Astrocyte (in vitro differentiated cells and primary cell): ENCODE measurements around the gene LRRC4. TPM values are rescaled to one million over a fixed set of nuclear protein-coding genes. Genes with fewer than 3 reads are reported as not detected.

Source experiments
- DNase-seq: peaks from one replicate; pipeline ENCODE4 v3.0.0-alpha.2; 2010; ENCODE audit warnings: low read depth
- FAIRE-seq: peaks from 2 replicates; lab custom pipeline; 2011; peaks lifted over from hg19 to GRCh38; lab: Jason Lieb, UNC
- H2AFZ ChIP-seq: 2 replicates; pipeline ENCODE4 v1.6.0; 2012; ENCODE audit warnings: low read depth, low read length, inconsistent platforms
- H3K27ac ChIP-seq: 2 replicates; pipeline ENCODE4 v1.5.1; 2011; ENCODE audit warnings: low read depth, low read length, inconsistent platforms
- H3K27me3 ChIP-seq: 2 replicates; pipeline ENCODE4 v1.6.0; 2011; ENCODE audit warnings: low read length, inconsistent platforms; ENCODE audit not compliant: insufficient read depth
- H3K36me3 ChIP-seq: 2 replicates; pipeline ENCODE4 v1.5.1; 2011; ENCODE audit warnings: low read length, inconsistent platforms; ENCODE audit not compliant: insufficient read depth
- H3K4me1 ChIP-seq: 2 replicates; pipeline ENCODE4 v1.5.1; 2011; ENCODE audit warnings: low read length, inconsistent platforms; ENCODE audit not compliant: insufficient read depth
- H3K4me2 ChIP-seq: 2 replicates; pipeline ENCODE4 v1.6.0; 2012; ENCODE audit warnings: low read length, inconsistent platforms
- H3K4me3 ChIP-seq: 2 replicates; pipeline ENCODE4 v1.5.1; 2011; ENCODE audit warnings: low read depth, mild to moderate bottlenecking, low read length, inconsistent platforms; ENCODE audit not compliant: insufficient read depth
- H3K79me2 ChIP-seq: 2 replicates; pipeline ENCODE4 v1.6.0; 2012; ENCODE audit warnings: mild to moderate bottlenecking, low read length, inconsistent platforms; ENCODE audit not compliant: insufficient read depth
- H3K9ac ChIP-seq: 2 replicates; pipeline ENCODE4 v1.6.0; 2012; ENCODE audit warnings: mild to moderate bottlenecking, low read length, inconsistent platforms
- H3K9me3 ChIP-seq: 2 replicates; pipeline ENCODE4 v1.5.1; 2012; ENCODE audit warnings: low read depth, mild to moderate bottlenecking, low read length, inconsistent platforms; ENCODE audit not compliant: insufficient read depth
- H4K20me1 ChIP-seq: 2 replicates; pipeline ENCODE4 v1.6.0; 2012; ENCODE audit warnings: low read length, inconsistent platforms; ENCODE audit not compliant: insufficient read depth
- H3K27ac Mint-ChIP-seq: one replicate; pipeline ENCODE4 v1.8.0; 2021; ENCODE audit warnings: mild to moderate bottlenecking, mixed read lengths; ENCODE audit not compliant: unreplicated experiment
- H3K27me3 Mint-ChIP-seq: one replicate; pipeline ENCODE4 v1.8.0; 2021; ENCODE audit warnings: low read depth, mixed read lengths; ENCODE audit not compliant: unreplicated experiment
- H3K36me3 Mint-ChIP-seq: one replicate; pipeline ENCODE4 v1.8.0; 2021; ENCODE audit warnings: low read depth, mixed read lengths; ENCODE audit not compliant: unreplicated experiment
- H3K4me1 Mint-ChIP-seq: one replicate; pipeline ENCODE4 v1.8.0; 2021; ENCODE audit warnings: low read depth, mixed read lengths; ENCODE audit not compliant: unreplicated experiment
- H3K4me3 Mint-ChIP-seq: one replicate; pipeline ENCODE4 v1.8.0; 2021; ENCODE audit warnings: mild to moderate bottlenecking, moderate library complexity, mixed read lengths; ENCODE audit not compliant: unreplicated experiment
- H3K9me3 Mint-ChIP-seq: one replicate; pipeline ENCODE4 v1.8.0; 2021; ENCODE audit warnings: mild to moderate bottlenecking, mixed read lengths; ENCODE audit not compliant: unreplicated experiment
- EZH2 ChIP-seq: IDR thresholded peaks from 2 replicates; pipeline ENCODE4 v1.6.1; 2012; ENCODE audit warnings: mild to moderate bottlenecking, low read length, inconsistent platforms; ENCODE audit not compliant: insufficient read depth
- total RNA-seq: library from RNA; stranded (reverse); gene quantifications from 2 replicates; pipeline ENCODE4 v1.2.1, GENCODE V29; 2021
- TF ChIP-seq, protein P1 (sequence below): IDR thresholded peaks from 2 replicates; pipeline ENCODE4 v1.5.1; 2011; ENCODE audit warnings: low read depth, mild to moderate bottlenecking, inconsistent platforms, low read length, moderate library complexity; ENCODE audit not compliant: insufficient read depth

Gene LRRC4
- total RNA-seq, 1 donor from 2014 or later: 4.4 TPM

DNA sequence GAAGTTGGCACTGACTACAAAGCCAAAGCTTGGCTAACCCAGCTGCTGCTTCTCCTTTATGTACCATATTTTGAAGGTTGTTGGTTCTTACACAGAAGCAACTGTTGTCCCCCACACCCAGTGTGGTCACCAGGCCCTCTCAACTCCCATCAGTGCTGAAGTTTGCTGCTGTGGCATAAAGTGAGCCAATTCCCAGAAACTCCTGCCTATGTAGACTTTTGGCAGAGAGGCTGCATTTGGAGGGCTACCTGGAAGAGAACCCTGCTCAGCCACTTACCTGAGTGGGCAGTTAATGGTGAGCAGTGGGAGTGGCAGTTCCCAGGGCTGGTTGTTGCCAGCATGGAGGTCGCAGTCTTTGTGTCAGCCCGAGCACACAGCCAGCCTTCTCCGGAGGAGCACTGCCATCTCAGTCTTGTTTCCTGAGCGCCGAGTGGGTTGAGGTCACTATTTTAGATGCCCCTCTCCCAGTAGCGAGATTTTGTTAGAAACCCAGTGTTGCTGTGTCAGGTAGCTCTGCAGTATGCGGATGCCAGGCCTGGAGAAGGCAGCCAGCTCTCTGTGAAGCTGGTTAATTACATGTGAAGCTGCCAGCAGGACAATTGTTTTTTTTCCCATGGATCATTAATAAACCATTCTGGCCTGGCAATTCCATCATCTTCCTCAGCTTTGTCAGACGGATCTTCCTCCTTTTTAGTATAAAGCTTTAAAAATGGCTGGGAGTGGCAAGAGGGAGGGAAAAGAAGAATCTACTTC is 24.5 kb downstream of the LRRC4 start:
- Mint-ChIP-seq H3K27me3 (no peaks in the 10 kb centered on the region), H3K4me1 (peaks cover 9% of the 10 kb centered on the region), H3K9me3 (no peaks in the 10 kb centered on the region), H3K36me3 (peaks cover 21% of the 10 kb centered on the region), H3K4me3 (no peak overlapping the region), H3K27ac (no peak overlapping the region)
- Histone ChIP-seq H2AFZ (no peak overlapping the region), H3K9ac (no peak overlapping the region), H3K36me3 (peaks cover 3% of the 10 kb centered on the region), H3K27me3 (no peaks in the 10 kb centered on the region), H4K20me1 (peaks cover 96% of the 10 kb centered on the region), H3K79me2 (peaks cover 5% of the 10 kb centered on the region), H3K4me3 (no peak overlapping the region), H3K27ac (no peak overlapping the region), H3K4me1 (no peaks in the 10 kb centered on the region), H3K4me2 (no peak overlapping the region), H3K9me3 (no peaks in the 10 kb centered on the region)
- DNase-seq (no peak), FAIRE-seq (no peak)
- TF ChIP-seq, protein P1, sequence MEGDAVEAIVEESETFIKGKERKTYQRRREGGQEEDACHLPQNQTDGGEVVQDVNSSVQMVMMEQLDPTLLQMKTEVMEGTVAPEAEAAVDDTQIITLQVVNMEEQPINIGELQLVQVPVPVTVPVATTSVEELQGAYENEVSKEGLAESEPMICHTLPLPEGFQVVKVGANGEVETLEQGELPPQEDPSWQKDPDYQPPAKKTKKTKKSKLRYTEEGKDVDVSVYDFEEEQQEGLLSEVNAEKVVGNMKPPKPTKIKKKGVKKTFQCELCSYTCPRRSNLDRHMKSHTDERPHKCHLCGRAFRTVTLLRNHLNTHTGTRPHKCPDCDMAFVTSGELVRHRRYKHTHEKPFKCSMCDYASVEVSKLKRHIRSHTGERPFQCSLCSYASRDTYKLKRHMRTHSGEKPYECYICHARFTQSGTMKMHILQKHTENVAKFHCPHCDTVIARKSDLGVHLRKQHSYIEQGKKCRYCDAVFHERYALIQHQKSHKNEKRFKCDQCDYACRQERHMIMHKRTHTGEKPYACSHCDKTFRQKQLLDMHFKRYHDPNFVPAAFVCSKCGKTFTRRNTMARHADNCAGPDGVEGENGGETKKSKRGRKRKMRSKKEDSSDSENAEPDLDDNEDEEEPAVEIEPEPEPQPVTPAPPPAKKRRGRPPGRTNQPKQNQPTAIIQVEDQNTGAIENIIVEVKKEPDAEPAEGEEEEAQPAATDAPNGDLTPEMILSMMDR: no peak
- no peak for TF ChIP-seq EZH2

DNA sequence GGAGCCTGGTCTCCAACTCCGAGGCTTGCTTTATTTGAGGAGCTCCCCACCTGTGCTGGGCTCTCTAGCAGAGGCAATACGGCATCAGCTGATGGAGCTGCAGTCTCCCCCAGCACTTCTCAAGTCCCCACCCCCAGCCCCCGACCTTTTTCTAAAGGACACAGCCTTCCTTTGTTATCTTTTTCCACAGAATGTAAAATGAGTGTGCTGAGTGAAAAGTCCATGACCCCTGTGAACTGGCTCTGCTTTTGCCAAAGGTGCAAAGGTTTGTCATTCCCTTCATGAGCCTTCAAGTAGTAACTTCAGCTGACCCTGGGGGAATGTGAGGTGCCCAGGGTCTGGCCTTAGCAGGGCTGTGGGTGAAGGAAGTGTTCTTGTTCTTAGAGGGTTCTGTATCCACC is 25.5 kb downstream of the LRRC4 start:
- no peak overlapping the region for H3K4me2 ChIP-seq
- H3K9me3 ChIP-seq: no peaks in the 10 kb centered on the region
- H3K27me3 ChIP-seq: no peaks in the 10 kb centered on the region
- DNase-seq: no peak
- no peaks in the 10 kb centered on the region for H3K4me1 ChIP-seq
- TF ChIP-seq EZH2: no peak
- TF ChIP-seq, protein P1: no peak
- no peak overlapping the region for H2AFZ ChIP-seq
- no peak overlapping the region for H3K9ac ChIP-seq
- Mint-ChIP-seq H3K27me3 (no peaks in the 10 kb centered on the region), H3K9me3 (no peaks in the 10 kb centered on the region), H3K27ac (no peak overlapping the region), H3K36me3 (peaks cover 24% of the 10 kb centered on the region), H3K4me3 (no peak overlapping the region), H3K4me1 (peaks cover 9% of the 10 kb centered on the region)
- no peak overlapping the region for H3K4me3 ChIP-seq
- FAIRE-seq: no peak
- peaks cover 3% of the 10 kb centered on the region for H3K36me3 ChIP-seq
- H4K20me1 ChIP-seq: peaks cover 89% of the 10 kb centered on the region
- H3K27ac ChIP-seq: no peak overlapping the region
- peaks cover 5% of the 10 kb centered on the region for H3K79me2 ChIP-seq

DNA sequence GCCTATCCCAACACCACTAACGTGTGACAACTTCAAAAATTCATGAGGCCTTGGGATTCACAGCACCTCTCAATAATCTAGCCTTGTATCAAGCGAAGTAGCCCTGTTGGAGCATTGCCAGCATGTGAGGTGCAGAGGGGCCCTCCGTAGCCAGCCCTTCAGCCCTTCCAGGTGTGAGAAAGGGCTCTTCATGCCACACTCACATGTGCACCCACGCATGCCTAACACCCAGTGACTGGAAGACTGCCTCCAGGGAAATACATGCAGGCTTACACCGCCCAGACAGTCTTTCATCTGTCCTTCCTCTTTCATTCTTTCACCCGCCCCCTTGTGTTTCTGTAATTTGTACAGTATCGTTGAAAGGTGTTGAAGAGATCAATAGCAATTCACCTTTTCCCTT is 26.1 kb downstream of the LRRC4 start:
- H3K4me1 Mint-ChIP-seq: peaks cover 9% of the 10 kb centered on the region
- no peaks in the 10 kb centered on the region for H3K27me3 Mint-ChIP-seq
- no peaks in the 10 kb centered on the region for H3K27me3 ChIP-seq
- H2AFZ ChIP-seq: no peak overlapping the region
- no peak overlapping the region for H3K4me2 ChIP-seq
- no peak for FAIRE-seq
- H3K9ac ChIP-seq: no peak overlapping the region
- H3K36me3 ChIP-seq: peaks cover 3% of the 10 kb centered on the region
- H3K79me2 ChIP-seq: peaks cover 5% of the 10 kb centered on the region
- no peaks in the 10 kb centered on the region for H3K4me1 ChIP-seq
- H3K4me3 Mint-ChIP-seq: no peak overlapping the region
- no peak for DNase-seq
- no peak for TF ChIP-seq EZH2
- TF ChIP-seq, protein P1: no peak
- H3K27ac Mint-ChIP-seq: no peak overlapping the region
- H3K9me3 ChIP-seq: no peaks in the 10 kb centered on the region
- no peak overlapping the region for H3K4me3 ChIP-seq
- H3K36me3 Mint-ChIP-seq: peaks cover 25% of the 10 kb centered on the region
- H4K20me1 ChIP-seq: peaks cover 89% of the 10 kb centered on the region
- no peak overlapping the region for H3K27ac ChIP-seq
- no peaks in the 10 kb centered on the region for H3K9me3 Mint-ChIP-seq
